HG03159 (cell line): ENCODE results near the gene SEC31B.
A peak's percentile ranks its signal among the peaks of the same experiment; 100 is the strongest.

Experiments used
- ATAC-seq: cut with Tn5 transposase; IDR thresholded peaks from one replicate; pipeline ENCODE4 v1.9.1; 2021; ENCODE audit warnings: mild to moderate bottlenecking, moderate library complexity; ENCODE audit not compliant: unreplicated experiment

Gene SEC31B

DNA sequence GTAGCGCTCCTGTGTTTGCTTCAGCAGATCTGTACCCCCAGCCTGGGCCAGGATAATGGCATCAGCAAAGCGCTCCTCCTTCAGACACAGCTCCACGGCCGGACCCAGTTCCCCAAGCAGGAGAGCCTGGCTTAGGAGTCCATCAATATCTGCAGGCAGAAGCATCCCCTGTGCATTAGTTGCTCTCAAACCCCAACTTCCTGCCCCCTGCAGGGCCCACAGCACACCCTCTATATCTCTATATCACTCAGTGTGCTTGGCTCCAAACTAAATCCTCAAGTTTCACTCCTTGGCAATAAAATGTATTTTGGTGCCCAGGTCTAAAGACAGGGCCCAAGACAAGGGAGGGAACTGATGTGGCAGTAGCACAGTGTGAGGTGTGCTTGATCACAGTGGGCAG lies 21.6 kb downstream of the SEC31B start:
- no peak for ATAC-seq

DNA sequence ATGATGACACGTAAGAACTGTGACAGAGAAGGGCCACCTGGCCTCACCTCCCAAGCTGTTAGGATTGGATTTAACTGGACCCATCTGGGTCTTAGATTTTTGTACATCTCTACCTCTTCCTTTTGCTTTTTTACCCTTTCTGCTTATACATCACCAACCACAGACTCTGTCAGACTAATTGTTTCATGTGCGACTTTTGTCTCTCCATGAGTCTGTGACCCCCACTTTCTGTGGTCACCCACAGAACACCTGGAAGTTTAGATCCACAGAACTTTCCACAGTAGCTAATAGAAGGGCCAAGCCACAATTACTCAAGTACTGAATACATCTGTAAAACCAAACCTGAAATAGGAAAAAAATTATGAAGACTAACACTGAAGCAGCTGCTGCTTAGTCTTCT lies 23.1 kb downstream of the SEC31B start:
- ATAC-seq = no peak

DNA sequence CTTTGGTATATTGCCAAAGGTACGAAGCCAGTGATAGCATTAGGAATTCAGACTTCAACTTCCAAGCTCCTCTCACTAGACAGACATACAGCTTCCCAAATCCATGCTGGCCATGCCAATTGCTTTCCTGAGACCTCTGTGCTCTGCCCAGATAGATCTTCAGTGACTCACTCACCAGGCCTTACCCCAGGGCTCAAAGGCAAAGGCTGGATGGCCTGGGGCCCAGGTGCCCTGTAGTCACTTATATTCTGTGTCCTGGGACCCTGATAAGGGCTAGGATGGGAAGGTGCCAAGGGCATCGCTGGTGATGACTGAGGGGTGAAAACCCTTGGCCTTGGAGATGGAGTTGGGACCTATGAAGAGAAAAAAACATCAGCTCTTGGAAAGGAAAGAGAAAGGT lies 29.1 kb downstream of the SEC31B start:
- ATAC-seq = no peak

DNA sequence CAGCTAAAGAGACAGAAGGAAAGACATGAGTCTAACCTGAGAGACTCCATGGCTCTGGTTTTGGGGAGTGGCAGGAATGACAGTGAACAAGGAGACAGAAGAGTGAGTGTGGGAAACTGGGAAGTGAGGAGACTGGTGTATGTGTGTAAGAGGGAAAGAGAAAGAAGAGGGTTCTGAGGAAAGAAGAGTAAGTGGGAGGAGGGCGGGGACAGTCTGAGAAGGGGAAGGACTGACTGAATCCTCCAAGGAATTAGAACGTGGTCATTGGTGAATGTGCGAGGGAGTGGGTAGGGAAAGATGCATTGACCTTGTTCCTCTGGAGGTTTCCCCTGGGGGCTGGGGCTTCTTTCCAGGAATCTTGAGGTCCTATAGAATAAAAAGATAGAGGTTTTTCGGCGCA lies 30.3 kb downstream of the SEC31B start:
- no peak for ATAC-seq

DNA sequence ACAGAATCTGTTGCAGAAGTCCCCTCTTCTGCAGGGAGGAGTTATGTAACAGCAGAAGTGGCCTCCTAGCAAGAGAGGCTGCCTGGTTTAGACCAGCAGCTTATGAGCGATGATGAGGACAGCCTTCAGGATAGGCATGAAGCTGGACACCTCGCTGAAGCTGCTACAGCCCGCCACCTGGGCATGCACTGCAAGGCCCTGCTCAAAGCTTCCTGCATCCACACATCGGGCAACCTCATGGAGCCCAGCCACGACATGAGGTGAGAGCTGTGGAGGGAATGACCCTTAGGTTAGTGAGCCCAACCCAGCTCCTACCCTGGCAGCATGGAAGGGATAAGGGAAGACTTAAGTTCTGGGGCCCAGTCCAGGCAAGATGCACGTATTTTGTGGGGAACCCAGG lies 32.1 kb downstream of the SEC31B start:
- no peak for ATAC-seq

DNA sequence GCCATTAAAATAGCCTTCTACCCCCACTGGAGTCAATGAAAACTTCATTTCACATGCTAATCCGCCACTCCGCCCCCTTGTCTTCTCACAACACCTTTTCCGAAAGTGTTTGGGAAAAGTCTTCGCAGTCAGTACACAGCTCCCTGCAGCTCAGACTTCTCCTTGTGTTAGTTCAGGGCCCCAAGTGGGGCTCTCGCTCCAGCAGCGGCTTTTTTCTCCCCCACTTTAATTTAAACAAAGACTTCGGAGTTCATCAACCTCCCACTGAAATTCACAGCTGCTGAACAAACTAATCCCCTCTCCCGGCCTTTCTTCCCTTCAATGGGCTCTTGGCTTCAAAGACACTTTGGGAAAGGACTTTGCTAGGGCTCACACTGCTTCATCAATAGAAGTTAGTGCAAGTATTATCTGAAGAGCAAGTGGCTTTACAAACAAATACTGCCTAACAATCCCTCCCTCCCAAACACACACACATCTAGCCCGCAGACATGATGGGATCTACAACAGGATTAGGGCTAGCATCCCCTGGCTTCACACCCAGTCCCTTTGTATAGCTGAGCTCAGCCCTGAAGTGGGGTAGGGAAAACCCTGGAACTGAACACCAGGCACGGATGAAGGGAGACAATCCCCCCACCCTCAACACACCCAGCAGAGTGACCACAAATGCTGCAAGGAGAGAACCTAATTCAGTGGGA lies 33.7 kb downstream of the SEC31B start:
- ATAC-seq = no peak

DNA sequence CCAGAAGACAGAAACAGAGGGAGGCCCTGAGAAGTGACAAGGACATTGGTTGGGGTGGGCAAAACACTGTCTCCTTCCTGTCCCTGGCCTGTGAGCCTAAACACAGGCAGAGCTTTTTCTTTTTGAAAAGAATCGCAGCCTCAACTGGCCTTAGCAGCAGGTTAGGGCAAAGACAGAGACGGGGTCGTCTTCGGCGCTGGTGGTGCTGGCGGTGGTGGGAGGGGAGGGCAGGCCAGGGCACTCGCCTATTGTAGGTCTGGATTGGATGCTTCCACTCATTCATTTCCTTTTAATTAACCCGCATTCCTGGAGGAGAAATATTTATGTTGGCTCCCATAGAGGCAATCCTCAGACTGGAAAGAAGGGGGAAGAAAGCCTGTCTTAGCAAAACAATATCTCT lies 34.3 kb downstream of the SEC31B start:
- no peak for ATAC-seq

DNA sequence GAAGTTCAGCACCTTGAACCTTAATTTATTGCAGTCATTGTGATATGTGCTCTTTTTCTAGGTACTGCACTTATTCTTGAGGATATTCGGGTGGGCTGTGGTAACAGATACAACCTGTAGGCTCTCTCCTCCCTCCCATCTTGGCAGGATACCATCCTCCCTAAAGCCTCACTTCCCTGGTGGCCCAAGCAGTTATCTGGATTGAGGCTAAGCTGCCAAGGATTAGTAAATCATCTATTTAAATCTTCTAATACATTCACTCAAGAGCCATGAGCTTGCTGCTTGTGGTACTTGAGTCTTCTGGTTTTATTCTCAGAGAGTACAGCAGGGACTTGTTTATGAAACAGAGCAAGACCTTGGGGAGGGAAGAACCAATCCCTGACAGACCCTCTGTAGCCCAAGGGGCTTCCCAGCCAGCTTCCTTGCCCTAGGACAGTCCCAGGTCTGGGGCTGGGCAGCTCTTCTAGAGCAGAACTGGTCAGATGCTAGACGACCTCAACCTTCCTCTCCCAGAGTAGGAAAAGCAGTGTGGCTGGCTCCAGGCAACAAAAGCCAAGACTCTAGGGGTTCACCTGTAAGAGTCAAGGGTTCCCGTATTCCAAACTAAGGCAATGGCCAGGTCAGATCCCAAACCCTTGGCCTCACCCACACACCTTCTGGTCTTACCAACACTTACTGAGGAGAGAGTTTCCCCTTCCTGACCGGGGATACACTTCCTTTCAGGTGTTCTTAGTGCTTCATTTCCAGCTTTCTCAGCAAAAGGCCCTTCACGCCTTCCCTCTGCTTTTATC lies 35.6 kb downstream of the SEC31B start:
- ATAC-seq = no peak

DNA sequence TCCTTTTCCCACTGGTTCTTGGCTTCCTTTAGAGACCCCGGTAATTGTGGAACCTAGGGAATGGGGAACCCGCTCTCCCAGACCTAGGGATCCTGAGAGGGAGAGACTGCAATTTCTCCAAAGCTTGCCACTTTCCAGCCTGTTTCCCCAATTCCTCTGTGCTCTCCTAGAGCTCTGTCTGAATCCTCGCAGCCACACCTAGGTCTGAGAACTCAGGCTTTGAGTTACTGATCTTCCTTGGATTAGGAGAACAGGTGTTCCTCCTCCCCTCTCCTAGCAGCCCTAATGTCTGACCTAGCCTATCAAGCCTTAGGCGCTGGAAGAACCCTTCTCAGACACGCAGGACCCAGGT lies 36.9 kb downstream of the SEC31B start:
- no peak for ATAC-seq

DNA sequence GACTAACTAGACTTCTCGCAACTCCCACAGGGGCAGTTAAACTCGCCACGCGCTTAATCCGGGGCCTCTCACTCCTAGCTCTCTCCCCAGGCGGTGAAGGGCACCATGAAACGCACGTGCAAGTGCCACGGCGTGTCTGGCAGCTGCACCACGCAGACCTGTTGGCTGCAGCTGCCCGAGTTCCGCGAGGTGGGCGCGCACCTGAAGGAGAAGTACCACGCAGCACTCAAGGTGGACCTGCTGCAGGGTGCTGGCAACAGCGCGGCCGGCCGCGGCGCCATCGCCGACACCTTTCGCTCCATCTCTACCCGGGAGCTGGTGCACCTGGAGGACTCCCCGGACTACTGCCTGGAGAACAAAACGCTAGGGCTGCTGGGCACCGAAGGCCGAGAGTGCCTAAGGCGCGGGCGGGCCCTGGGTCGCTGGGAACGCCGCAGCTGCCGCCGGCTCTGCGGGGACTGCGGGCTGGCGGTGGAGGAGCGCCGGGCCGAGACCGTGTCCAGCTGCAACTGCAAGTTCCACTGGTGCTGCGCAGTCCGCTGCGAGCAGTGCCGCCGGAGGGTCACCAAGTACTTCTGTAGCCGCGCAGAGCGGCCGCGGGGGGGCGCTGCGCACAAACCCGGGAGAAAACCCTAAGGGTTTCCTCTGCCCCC lies 37.4 kb downstream of the SEC31B start:
- peak; percentile 44 for ATAC-seq

DNA sequence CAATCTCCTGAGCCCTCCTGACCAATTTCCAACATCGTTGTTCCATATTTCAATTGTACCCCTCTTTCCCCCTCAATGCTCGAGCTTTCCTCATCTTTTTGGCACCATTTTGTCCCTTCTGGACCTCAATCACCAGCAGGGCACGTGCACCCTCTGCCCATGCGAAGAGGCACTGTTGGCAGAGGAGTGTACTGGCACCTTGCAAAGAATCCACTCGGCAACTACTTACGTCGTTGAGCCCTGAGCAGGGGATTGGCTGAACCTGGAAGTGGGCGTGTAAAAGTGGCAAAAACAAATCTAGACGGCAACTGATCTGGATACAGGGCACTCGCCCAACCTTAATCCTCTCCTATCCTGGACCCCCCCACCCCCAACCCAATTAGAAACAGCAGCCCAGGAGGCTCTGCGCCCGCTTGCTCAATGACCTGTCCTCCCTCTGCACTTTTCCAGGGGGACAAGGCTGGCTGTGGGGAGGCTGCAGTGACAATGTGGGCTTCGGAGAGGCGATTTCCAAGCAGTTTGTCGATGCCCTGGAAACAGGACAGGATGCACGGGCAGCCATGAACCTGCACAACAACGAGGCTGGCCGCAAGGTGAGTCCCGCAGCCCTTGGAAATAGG lies 38.1 kb downstream of the SEC31B start:
- ATAC-seq = peak; percentile 97

DNA sequence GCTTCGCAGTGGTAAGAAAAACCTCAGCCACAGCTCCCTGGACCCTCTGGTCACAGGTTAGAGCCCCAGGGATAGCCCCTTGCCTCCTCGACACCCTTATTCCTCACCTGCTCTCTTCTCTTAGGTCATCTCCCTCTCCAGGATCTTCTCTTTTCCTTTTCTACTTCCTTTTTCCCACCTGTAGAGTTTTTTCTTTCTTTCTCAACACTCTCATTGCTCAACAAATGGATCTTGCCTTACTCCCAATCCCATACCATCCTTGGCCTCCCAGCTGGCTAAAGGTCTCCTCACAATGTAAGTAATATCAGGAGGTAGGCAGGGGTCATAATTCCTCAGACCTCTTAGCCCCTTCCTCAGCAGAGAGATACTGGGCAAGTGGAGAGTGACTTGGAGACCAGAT lies 39.7 kb downstream of the SEC31B start:
- ATAC-seq = no peak

DNA sequence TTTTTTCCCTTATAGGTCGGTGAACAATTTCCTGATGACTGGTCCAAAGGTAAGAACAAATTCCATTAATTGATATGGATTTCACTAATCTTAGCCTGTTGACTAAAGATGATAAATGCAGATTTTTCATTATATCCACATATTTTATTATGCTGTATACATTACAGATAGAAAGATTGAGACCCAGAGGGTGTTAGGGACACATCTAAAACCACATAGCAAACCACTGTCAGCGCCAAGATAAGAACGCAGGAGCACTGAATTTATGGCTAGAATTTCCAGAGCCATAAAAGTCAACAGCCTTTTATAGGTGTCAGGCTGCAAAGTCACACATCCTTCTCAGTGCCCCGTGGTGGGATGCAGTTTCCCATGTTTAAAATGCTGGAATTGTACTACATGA lies 40.6 kb downstream of the SEC31B start:
- no peak for ATAC-seq

DNA sequence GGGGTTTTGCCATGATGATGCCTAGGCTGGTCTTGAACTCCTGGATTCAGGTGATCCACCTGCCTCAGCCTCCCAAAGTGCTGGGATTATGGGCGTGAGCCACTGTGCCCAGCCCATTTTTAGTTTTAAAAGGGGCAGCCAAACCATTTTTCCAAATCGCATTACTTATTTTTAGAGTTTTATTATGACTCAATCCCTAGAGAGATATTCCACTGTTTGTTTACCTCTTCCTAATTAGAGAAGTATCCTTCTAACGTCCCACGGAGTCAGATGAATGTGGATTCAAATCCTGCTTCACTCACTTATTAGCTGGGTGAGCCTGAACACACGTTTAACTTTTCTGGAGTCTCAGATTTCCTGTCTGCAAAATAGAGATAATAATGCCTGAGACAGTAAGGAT lies 41.7 kb downstream of the SEC31B start:
- no peak for ATAC-seq

DNA sequence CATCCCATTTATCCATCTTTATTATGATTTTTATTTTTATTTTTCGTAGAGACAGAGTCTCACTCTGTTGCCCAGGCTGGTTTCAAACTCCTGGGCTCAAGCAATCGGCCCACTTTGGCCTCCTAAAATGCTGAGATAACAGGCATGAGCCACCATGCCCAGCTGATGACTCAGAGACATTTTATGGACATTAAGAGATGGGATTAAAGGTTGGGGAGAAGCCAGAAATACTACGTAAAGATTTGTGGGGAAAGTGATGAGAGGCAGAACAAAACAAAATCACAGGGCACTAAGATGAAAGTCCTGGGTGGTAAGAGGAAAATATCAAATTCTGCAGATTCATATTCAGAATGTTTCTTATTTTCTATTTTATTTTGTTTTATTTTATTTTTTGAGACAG lies 49.3 kb downstream of the SEC31B start:
- ATAC-seq = no peak

DNA sequence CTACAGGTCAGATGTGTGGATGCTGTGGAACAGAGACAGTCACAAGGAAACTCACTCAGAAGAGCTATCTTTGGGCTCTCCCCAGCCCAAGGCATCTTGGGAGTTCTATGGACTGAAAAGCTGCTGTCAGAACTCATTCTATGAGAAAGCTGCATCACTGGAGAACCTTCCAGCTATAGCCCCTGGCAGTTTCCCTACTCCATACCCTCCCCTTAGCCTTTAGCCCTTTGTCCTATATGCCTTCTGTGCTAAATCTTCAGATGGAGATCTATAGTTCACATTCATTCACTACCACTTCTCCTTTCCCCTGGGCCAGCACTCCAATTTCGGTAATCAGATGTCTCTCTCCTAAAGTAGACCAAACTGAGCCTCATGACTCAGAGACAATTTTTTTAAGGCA lies 49.9 kb downstream of the SEC31B start:
- no peak for ATAC-seq

DNA sequence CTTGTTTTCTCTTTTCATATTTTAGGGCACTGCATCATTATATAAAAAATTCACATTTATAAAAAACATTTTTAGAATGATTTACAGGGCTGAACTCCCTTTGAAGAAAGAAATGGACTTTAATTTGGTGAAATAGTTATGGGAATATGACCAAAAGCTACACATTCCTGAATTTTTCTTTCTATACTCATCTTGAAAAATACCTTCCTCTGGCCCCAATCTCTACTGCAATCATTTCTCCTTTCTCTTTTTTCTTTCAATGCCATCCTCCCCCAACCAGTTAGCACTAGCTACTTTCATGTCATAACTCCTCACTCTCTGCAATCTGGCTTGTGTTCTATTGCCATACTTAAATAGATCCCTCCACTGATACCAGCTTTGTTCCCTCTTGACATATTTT lies 50.7 kb downstream of the SEC31B start:
- ATAC-seq = no peak

DNA sequence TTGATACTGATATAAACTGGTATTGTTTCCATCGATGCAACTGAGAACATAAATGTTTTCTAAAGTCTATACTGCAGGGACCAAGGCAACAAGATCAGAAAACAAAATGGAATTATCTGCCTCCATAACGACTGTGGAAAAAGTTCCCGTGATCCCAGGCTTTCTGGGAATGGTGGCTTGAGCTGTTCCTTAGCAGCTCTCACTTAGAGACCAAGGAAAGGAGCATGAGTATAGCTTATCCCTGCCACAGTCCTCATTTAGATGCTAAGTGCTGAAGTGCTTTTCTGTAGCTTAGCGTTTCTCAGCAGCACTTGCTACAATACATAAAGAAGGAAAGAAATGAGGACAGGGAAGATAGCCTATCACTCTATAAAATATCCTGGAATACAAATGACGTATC lies 51.3 kb downstream of the SEC31B start:
- no peak for ATAC-seq

DNA sequence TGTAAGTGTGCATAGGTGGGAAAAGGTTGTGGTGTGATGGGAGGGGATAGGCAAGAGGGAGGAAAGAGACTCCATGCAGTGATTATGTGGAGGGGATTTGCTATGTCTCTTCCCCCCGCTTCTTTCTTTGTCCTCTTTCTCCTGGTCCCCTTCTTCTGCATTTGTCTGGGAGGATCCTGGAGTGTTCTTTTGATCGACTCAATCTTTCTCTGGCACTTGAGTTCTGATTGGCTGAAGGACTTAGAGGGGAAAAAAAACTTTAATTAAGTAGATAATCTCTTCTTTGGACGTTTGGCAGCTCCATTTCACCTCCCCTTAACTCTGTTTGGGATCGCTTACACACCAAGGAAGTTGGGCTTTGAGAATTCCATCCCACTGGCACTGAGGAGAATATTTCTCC lies 57.0 kb downstream of the SEC31B start, which contains the start of gene WNT8B:
TSS of gene WNT8B (plus strand) at position 301 of the 400 bp plus-strand sequence. CDS start 160 bp downstream, outside the sequence.
- no peak for ATAC-seq

DNA sequence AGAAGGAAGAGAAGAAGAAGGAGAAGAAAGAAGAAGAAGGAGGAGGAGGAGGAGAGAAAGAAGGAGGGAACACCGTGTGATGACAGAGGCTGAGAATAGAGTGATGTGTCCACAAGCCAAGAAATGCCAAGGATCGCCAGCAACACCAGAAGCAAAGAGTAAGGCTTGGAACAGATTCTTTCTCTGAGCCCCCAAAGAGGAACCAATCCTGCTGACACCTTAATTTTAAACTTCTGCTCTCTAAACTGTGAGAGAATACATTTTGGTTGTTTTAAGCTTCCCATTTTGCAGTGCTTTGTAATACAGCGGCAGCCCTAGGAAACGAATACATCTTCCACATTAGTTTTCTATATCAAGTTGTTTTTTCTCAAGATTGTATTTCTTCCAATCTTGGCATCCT lies 70.7 kb downstream of the SEC31B start:
- no peak for ATAC-seq

DNA sequence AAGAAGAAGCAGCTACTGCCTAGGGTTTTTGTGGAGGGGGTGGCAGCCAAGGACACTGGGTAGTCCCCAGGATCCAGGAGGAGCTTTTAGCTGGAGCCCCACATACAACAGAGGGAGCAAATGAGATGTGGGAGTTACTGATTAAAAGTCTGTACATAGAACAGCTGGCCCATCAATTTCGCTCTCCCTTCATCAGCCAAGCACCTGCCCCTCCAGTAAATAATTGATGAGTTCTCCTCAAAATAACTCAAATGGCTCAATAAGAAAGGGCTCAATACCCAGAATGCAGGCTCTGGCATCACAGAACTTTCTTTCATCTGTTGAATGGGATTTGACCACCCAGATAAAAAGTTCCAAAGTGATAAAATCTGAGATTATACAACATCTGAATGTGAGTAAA lies 72.0 kb downstream of the SEC31B start:
- ATAC-seq = no peak
